Lower leg skin (tissue), 4 donors: ENCODE results near the gene IL11RA. TPM values are rescaled to one million over a fixed set of nuclear protein-coding genes. Genes with fewer than 3 reads are reported as not detected.
"Not testable (repeated sequence)": the region's sequence is repeated elsewhere in the genome, so short reads cannot be mapped to it uniquely, and the experiment has no call there.

Experiments used
- DNase-seq, 2 donors: peaks; one replicate each; pipeline ENCODE4 v3.0.0-alpha.2; 2019; ENCODE audit warnings: low spot score in 2 of 2
- H3K4me3 ChIP-seq: fragments of 200-600 bp; sonication (generic); 2 replicates; pipeline ENCODE4 v1.5.1; 2017; ENCODE audit warnings: mild to moderate bottlenecking, low read depth; ENCODE audit not compliant: poor library complexity, severe bottlenecking
- CTCF ChIP-seq, 3 donors: fragments of 450-650 bp; IDR thresholded peaks; one replicate each; pipeline ENCODE4 v1.5.1; 2016; ENCODE audit warnings: antibody characterized with exemption in 3 of 3, mild to moderate bottlenecking in 3 of 3, moderate library complexity in 2 of 3
- POLR2A ChIP-seq, 2 donors: fragments of 450-650 bp; IDR thresholded peaks; one replicate each; pipeline ENCODE4 v1.6.1; 2016 to 2017; ENCODE audit warnings: antibody characterized with exemption in 2 of 2, mild to moderate bottlenecking in 1 of 2, moderate library complexity in 1 of 2
- WGBS, 2 donors: methylation state at CpG; one replicate each; pipeline ENCODE4 v1.1.5; 2018; 5-methylcytosine and 5-hydroxymethylcytosine counted together
- intact Hi-C: fragments of 100-400 bp; cut with DNase I; formaldehyde crosslinking; loops from one replicate; pipeline ENCODE4 v1.15.0; 2023; ENCODE audit warnings: low total_unique reads
- total RNA-seq, 4 donors: library from RNA; depleted of rRNA; stranded (reverse); fragments of >200 nt; gene quantifications; one replicate each; pipeline ENCODE4 v1.1.0, GENCODE V29; 2016

Gene IL11RA
- total RNA-seq, 4 donors from 2014 or later, result 27.7 to 37.7 (median 29.9) TPM

- WGBS, 2 donors, result 75 to 77% methylated on average over 3 of the region's 3 CpGs
- no peak for DNase-seq
- intact Hi-C loops, result loop anchor here (10.0 kb wide), 1 partner anchor 70 kb away; no protein-coding TSS in a partner anchor
Observed at GRCh38 chr9:34634551-34635248, 17.3 kb upstream of the IL11RA start.

GRCh38 chr9:34635556-34635955 is 16.4 kb upstream of the IL11RA start:
- DNase-seq, result no peak
- no peak overlapping the region for H3K4me3 ChIP-seq
- intact Hi-C loops, result loop anchor here (10.0 kb wide), 1 partner anchor 69 kb away; no protein-coding TSS in a partner anchor
- TF ChIP-seq CTCF (IDR thresholded peaks at IDR 0.05), result no peak
- TF ChIP-seq POLR2A (IDR thresholded peaks at IDR 0.05), result no peak
- 88 to 89% methylated on average over 14 of the region's 14 CpGs for WGBS, 2 donors

More at GRCh38 chr9:34634551-34635248, 17.3 kb upstream of the IL11RA start:
- no peak for TF ChIP-seq CTCF (IDR thresholded peaks at IDR 0.05)
- TF ChIP-seq POLR2A (IDR thresholded peaks at IDR 0.05), result no peak
- H3K4me3 ChIP-seq, result no peak overlapping the region

- 1 to 3% methylated on average over 11 to 15 of the region's 23 CpGs for WGBS, 2 donors
- DNase-seq, result no peak
- intact Hi-C loops, result loop anchor here (10.0 kb wide), 1 partner anchor 68 kb away; no protein-coding TSS in a partner anchor
- H3K4me3 ChIP-seq, result peak overlapping the region; percentile 77
- TF ChIP-seq CTCF (IDR thresholded peaks at IDR 0.05) (no peak), POLR2A (IDR thresholded peaks at IDR 0.05) (no peak)
Observed at GRCh38 chr9:34636791-34637355, 15.1 kb upstream of the IL11RA start.

GRCh38 chr9:34637356-34638137 is 14.4 kb upstream of the IL11RA start, which contains the start of gene SIGMAR1:
TSS of gene SIGMAR1 (minus strand) at chr9:34637787. CDS start at chr9:34637697, 90 bp downstream.
- intact Hi-C loops, result loop anchor here (10.0 kb wide), 1 partner anchor 67 kb away; no protein-coding TSS in a partner anchor
- peak; percentile 90 to 99 for DNase-seq
- peak within 1 kb of the TSS; percentile 77 for H3K4me3 ChIP-seq
- TF ChIP-seq CTCF (IDR thresholded peaks at IDR 0.05) (no peak), POLR2A (IDR thresholded peaks at IDR 0.05) (no peak)
- 0 to 2% methylated on average over 11 to 58 of the region's 74 CpGs for WGBS, 2 donors

- DNase-seq, result no peak
- TF ChIP-seq POLR2A (IDR thresholded peaks at IDR 0.05) (no peak), CTCF (IDR thresholded peaks at IDR 0.05) (no peak)
- H3K4me3 ChIP-seq, result peak overlapping the region; percentile 77
- WGBS, 2 donors, result 9 to 23% methylated on average over 5 to 7 of the region's 7 CpGs
- intact Hi-C loops, result loop anchor here (10.0 kb wide), 1 partner anchor 67 kb away; no protein-coding TSS in a partner anchor
Observed at GRCh38 chr9:34638138-34638445, 13.9 kb upstream of the IL11RA start.

- H3K4me3 ChIP-seq, DNase-seq: not testable (repeated sequence)
- intact Hi-C loops, result loop anchor here (10.0 kb wide), 1 partner anchor 65 kb away; no protein-coding TSS in a partner anchor
- 91 to 97% methylated on average over 8 of the region's 8 CpGs for WGBS, 2 donors
Observed at GRCh38 chr9:34639322-34639721, 12.7 kb upstream of the IL11RA start.
